BJ (cell line): ENCODE data around the gene RTF2. TPM values are rescaled to one million over a fixed set of nuclear protein-coding genes. Genes with fewer than 3 reads are reported as not detected.

ENCODE experiments used
- CTCF ChIA-PET: fragments of 350-600 bp; formaldehyde crosslinking; extraction: SDS; loops from one replicate; lab custom pipeline; 2021; ENCODE audit warnings: antibody characterized with exemption, inconsistent platforms; lab: Yijun Ruan, JAX
- POLR2A ChIA-PET: fragments of 300-600 bp; sonication (Branson Sonifier 250); formaldehyde crosslinking; extraction: SDS; loops from one replicate; lab custom pipeline; 2021; ENCODE audit warnings: antibody characterized with exemption; lab: Charles Lee
- DNase-seq: peaks from one replicate; pipeline ENCODE4 v3.0.0-alpha.2; 2011; ENCODE audit warnings: low read depth
- H3K27me3 ChIP-seq: 2 replicates; pipeline ENCODE4 v1.6.0; 2011; ENCODE audit warnings: low read length; ENCODE audit not compliant: control insufficient read depth, insufficient read depth
- H3K36me3 ChIP-seq: 2 replicates; pipeline ENCODE4 v1.5.1; 2011; ENCODE audit warnings: low read length; ENCODE audit not compliant: control insufficient read depth, insufficient read depth
- H3K4me3 ChIP-seq: 2 replicates; pipeline ENCODE4 v1.5.1; 2011; ENCODE audit warnings: low read depth, mild to moderate bottlenecking, control low read depth, low read length
- CTCF ChIP-seq: IDR thresholded peaks from 2 replicates; pipeline ENCODE4 v1.5.1; 2011; ENCODE audit warnings: low read depth, mild to moderate bottlenecking, control low read depth, inconsistent platforms, low read length, moderate library complexity; ENCODE audit not compliant: insufficient read depth
- polyA plus RNA-seq: library from polyadenylated mRNA; depleted of rRNA; stranded (reverse); fragments of >200 nt; gene quantifications from 2 replicates; pipeline ENCODE4 v1.2.3, GENCODE V29; 2011

The RTF2 gene
- polyA plus RNA-seq, 1 experiment, result 145 TPM

DNA sequence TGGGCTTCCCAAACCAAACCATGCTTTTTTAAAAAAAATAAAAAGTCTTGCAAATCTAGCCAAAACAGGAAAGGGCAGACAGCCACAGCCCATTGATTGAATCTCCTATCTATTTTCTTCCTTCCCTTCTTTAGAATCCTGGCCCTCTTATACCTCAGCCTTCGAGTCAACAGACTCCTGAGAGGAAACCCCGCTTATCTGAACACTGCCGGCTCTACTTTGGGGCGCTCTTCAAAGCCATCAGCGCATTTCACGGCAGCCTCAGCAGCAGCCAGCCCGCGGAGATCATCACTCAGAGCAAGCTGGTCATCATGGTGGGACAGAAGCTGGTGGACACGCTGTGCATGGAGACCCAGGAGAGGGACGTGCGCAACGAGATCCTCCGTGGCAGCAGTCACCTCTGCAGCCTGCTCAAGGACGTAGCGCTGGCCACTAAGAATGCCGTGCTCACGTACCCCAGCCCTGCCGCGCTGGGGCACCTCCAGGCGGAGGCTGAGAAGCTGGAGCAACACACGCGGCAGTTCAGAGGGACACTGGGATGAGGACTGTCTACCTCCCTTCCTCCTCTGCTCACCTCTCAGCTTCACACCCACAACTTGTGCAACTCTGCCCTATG, 10.1 kb upstream of the RTF2 start:
- ChIA-PET POLR2A (no interaction called here), CTCF (no interaction called here)
- TF ChIP-seq CTCF, result no peak
- H3K36me3 ChIP-seq, result no peaks in the 10 kb centered on the region
- no peak overlapping the region for H3K4me3 ChIP-seq
- H3K27me3 ChIP-seq, result no peaks in the 10 kb centered on the region; the same call in 1 of the 2 replicates
- no peak for DNase-seq

DNA sequence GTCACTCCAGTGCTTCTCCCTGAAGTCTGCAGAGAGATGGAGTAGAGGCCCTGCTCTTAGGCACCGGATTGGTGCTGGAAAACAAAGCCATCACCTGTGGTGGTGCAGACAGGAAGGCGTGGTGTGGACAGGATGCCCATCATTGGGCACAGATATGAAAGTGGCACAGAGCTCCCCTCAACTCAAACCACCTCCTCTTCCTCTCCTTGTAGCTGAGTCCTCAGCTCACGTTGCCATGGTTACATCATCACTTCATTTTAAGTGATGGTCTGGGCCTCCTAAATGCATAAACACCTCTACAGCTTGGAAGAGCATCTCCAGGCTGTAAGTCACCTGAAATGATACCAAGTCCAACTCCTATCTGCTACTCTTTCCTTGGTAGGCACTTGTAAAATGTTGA, 8.0 kb upstream of the RTF2 start:
- ChIA-PET CTCF (no interaction called here), POLR2A (no interaction called here)
- TF ChIP-seq CTCF, result no peak
- H3K27me3 ChIP-seq, result no peaks in the 10 kb centered on the region; the same call in 1 of the 2 replicates
- H3K4me3 ChIP-seq, result no peak overlapping the region
- no peak for DNase-seq
- H3K36me3 ChIP-seq, result no peaks in the 10 kb centered on the region

GRCh38 chr20:56461576-56461975, 6.9 kb upstream of the RTF2 start:
- Histone ChIP-seq H3K27me3 (no peaks in the 10 kb centered on the region; the same call in 1 of the 2 replicates), H3K4me3 (no peak overlapping the region), H3K36me3 (no peaks in the 10 kb centered on the region)
- DNase-seq, result no peak
- TF ChIP-seq CTCF, result no peak
- ChIA-PET POLR2A (no interaction called here), CTCF (no interaction called here)

DNA sequence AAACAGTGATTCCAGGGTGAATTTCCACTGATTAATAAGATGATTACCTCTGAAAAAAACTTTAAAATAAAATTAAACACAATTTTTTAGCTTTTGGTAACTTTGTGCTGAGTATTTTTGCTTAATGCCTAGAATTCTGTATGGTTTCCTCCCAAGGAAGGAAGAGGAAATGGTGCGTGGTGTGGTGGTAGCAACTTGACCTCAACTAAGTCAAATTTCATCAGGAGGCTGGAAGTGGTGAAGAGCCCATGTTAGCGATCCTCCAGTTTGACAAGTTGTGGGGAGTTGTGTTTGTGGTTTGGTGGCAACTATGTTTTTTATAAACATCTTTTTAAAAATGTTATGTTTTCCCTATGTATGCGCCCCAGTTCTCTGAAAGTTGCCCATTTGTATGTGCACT, 5.0 kb upstream of the RTF2 start:
- ChIA-PET POLR2A (no interaction called here), CTCF (interaction anchor here (1.3 to 1.8 kb wide), 3 partner anchors 10 to 63 kb away, joined by 3 to 4 read pairs (median 3); no protein-coding TSS in a partner anchor)
- H3K27me3 ChIP-seq, result no peaks in the 10 kb centered on the region
- H3K4me3 ChIP-seq, result no peak overlapping the region
- no peak for TF ChIP-seq CTCF
- no peak for DNase-seq
- no peaks in the 10 kb centered on the region for H3K36me3 ChIP-seq

DNA sequence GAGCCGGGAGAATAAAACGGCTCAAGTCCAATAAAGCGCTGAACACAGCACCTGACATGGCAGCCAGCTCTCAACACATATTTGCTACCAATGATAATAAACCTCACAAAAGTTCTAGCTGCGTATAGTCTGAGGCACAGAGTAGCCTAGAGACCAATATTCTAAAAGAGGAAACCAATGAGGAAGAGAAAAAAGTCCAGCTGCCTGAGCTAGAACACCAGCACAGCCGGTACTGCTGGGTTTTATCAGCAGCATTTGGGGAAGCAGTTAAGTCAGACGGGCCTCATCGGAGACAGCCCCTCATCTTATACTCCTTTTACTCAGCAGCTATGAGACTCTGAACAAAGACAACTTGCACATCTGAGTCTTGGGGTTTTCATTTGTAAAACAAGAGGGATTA, 2.4 kb upstream of the RTF2 start:
- TF ChIP-seq CTCF, result no peak
- Histone ChIP-seq H3K36me3 (no peaks in the 10 kb centered on the region), H3K4me3 (no peak overlapping the region), H3K27me3 (no peaks in the 10 kb centered on the region)
- DNase-seq, result no peak
- ChIA-PET CTCF (interaction anchor here (1.2 kb wide), 1 partner anchor 12 kb away, joined by 3 read pairs; no protein-coding TSS in a partner anchor), POLR2A (no interaction called here)
